H9 (cell line): ENCODE data around the gene SMARCE1. TPM values are rescaled to one million over a fixed set of nuclear protein-coding genes. Genes with fewer than 3 reads are reported as not detected.

Experiments
- DNase-seq: peaks from one replicate; pipeline ENCODE4 v3.0.0-alpha.2; 2017
- H2AFZ ChIP-seq: one replicate; pipeline ENCODE4 v1.6.1; 2013; ENCODE audit warnings: mild to moderate bottlenecking, low read length, control low read depth, moderate library complexity
- H2AK5ac ChIP-seq: 2 replicates; pipeline ENCODE4 v1.6.1; 2013; ENCODE audit warnings: low read length, control low read depth, mixed read lengths; ENCODE audit not compliant: insufficient read length
- H2BK120ac ChIP-seq: one replicate; pipeline ENCODE4 v1.6.1; 2013; ENCODE audit warnings: low read depth, mild to moderate bottlenecking, low read length, control low read depth, inconsistent platforms; ENCODE audit not compliant: poor library complexity, severe bottlenecking
- H2BK12ac ChIP-seq: 2 replicates; pipeline ENCODE4 v1.6.1; 2013; ENCODE audit warnings: low read length, control low read depth, mixed read lengths, low read depth; ENCODE audit not compliant: insufficient read length
- H2BK15ac ChIP-seq: 2 replicates; pipeline ENCODE4 v1.6.1; 2013; ENCODE audit warnings: low read depth, low read length, control low read depth
- H2BK20ac ChIP-seq: one replicate; pipeline ENCODE4 v1.6.1; 2013; ENCODE audit warnings: low read depth, mild to moderate bottlenecking, low read length, control low read depth, inconsistent platforms; ENCODE audit not compliant: poor library complexity, severe bottlenecking
- H2BK5ac ChIP-seq: 2 replicates; pipeline ENCODE4 v1.6.1; 2013; ENCODE audit warnings: low read length, control low read depth, mixed read lengths; ENCODE audit not compliant: insufficient read length
- H3K14ac ChIP-seq: 2 replicates; pipeline ENCODE4 v1.6.1; 2013; ENCODE audit warnings: low read length, control low read depth; ENCODE audit not compliant: insufficient read depth
- H3K18ac ChIP-seq: 2 replicates; pipeline ENCODE4 v1.6.1; 2013; ENCODE audit warnings: low read depth, mild to moderate bottlenecking, mixed read lengths, low read length, control low read depth; ENCODE audit not compliant: insufficient read length
- H3K23ac ChIP-seq: 2 replicates; pipeline ENCODE4 v1.6.1; 2013; ENCODE audit warnings: low read length, control low read depth, mixed read lengths, low read depth; ENCODE audit not compliant: insufficient read length
- H3K23me2 ChIP-seq: 2 replicates; pipeline ENCODE4 v1.6.1; 2013; ENCODE audit warnings: low read depth, mild to moderate bottlenecking, mixed read lengths, low read length, control low read depth; ENCODE audit not compliant: insufficient read length, poor library complexity, severe bottlenecking
- H3K27ac ChIP-seq: 2 replicates; pipeline ENCODE4 v1.5.1; 2013; ENCODE audit warnings: low read length, control low read depth, mixed read lengths, low read depth; ENCODE audit not compliant: insufficient read length
- H3K27me3 ChIP-seq: 2 replicates; pipeline ENCODE4 v1.6.1; 2013; ENCODE audit warnings: low read length, control low read depth, inconsistent platforms; ENCODE audit not compliant: insufficient read depth
- H3K4ac ChIP-seq: 2 replicates; pipeline ENCODE4 v1.6.1; 2013; ENCODE audit warnings: low read depth, mild to moderate bottlenecking, control low read depth, inconsistent platforms, low read length, moderate library complexity
- H3K4me1 ChIP-seq: 2 replicates; pipeline ENCODE4 v1.6.1; 2013; ENCODE audit warnings: low read length, control low read depth, inconsistent platforms; ENCODE audit not compliant: insufficient read depth
- H3K4me2 ChIP-seq: 2 replicates; pipeline ENCODE4 v1.6.1; 2013; ENCODE audit warnings: low read length, control low read depth, mixed read lengths; ENCODE audit not compliant: insufficient read length, insufficient read depth
- H3K56ac ChIP-seq: 2 replicates; pipeline ENCODE4 v1.6.1; 2013; ENCODE audit warnings: low read depth, mild to moderate bottlenecking, mixed read lengths, low read length, control low read depth; ENCODE audit not compliant: insufficient read length
- H3K79me1 ChIP-seq: 2 replicates; pipeline ENCODE4 v1.6.1; 2013; ENCODE audit warnings: low read depth, mild to moderate bottlenecking, moderate library complexity, low read length, control low read depth, inconsistent platforms; ENCODE audit not compliant: insufficient read depth, poor library complexity, severe bottlenecking
- H3K79me2 ChIP-seq: 2 replicates; pipeline ENCODE4 v1.6.1; 2013; ENCODE audit warnings: low read length, control low read depth, inconsistent platforms; ENCODE audit not compliant: insufficient read depth
- H3K9ac ChIP-seq: 2 replicates; pipeline ENCODE4 v1.6.1; 2013; ENCODE audit warnings: low read length, control low read depth, mixed read lengths; ENCODE audit not compliant: insufficient read length; ENCODE audit errors: extremely low read depth
- H3K9me3 ChIP-seq: one replicate; pipeline ENCODE4 v1.6.1; 2013; ENCODE audit warnings: low read depth, low read length, inconsistent platforms; ENCODE audit not compliant: control insufficient read depth
- H3T11ph ChIP-seq: one replicate; pipeline ENCODE4 v1.6.1; 2013; ENCODE audit warnings: mild to moderate bottlenecking, low read length, control low read depth, inconsistent platforms
- H4K20me1 ChIP-seq: one replicate; pipeline ENCODE4 v1.6.1; 2013; ENCODE audit not compliant: control insufficient read depth, insufficient read length, insufficient read depth
- H4K5ac ChIP-seq: 2 replicates; pipeline ENCODE4 v1.6.1; 2013; ENCODE audit warnings: low read depth, mild to moderate bottlenecking, mixed read lengths, low read length, control low read depth; ENCODE audit not compliant: insufficient read length
- H4K8ac ChIP-seq: replicated peaks from 2 replicates; pipeline ENCODE4 v1.6.1; 2013; ENCODE audit warnings: low read length, control low read depth, mixed read lengths, low read depth; ENCODE audit not compliant: insufficient read length
- H4K91ac ChIP-seq: 2 replicates; pipeline ENCODE4 v1.6.1; 2013; ENCODE audit warnings: low read depth, mild to moderate bottlenecking, moderate library complexity, mixed read lengths, low read length, control low read depth; ENCODE audit not compliant: insufficient read length
- H3K27ac Mint-ChIP-seq, 3 experiments: 2 replicates in 2 of 3; 3 replicates in 1 of 3; pipeline ENCODE4 v1.8.0; 2020 to 2021; ENCODE audit warnings: mixed read lengths in 3 of 3, mild to moderate bottlenecking in 1 of 3, moderate library complexity in 1 of 3
- H3K27me3 Mint-ChIP-seq: 2 replicates; pipeline ENCODE4 v1.8.0; 2021; ENCODE audit warnings: low read depth, mild to moderate bottlenecking, moderate library complexity, mixed read lengths
- H3K36me3 Mint-ChIP-seq, 3 experiments: 2 replicates in 2 of 3; 3 replicates in 1 of 3; pipeline ENCODE4 v1.8.0; 2020 to 2021; ENCODE audit warnings: low read depth in 3 of 3, mixed read lengths in 3 of 3; ENCODE audit not compliant: insufficient read depth in 1 of 3
- H3K4me1 Mint-ChIP-seq, 2 experiments: 2 replicates each; pipeline ENCODE4 v1.8.0; 2020; ENCODE audit warnings: mixed read lengths in 2 of 2
- H3K4me3 Mint-ChIP-seq, 2 experiments: 2 replicates in 1 of 2; 3 replicates in 1 of 2; pipeline ENCODE4 v1.8.0; 2020 to 2021; ENCODE audit warnings: mild to moderate bottlenecking in 2 of 2, mixed read lengths in 2 of 2, moderate library complexity in 1 of 2
- H3K9me3 Mint-ChIP-seq, 2 experiments: 2 replicates in 1 of 2; 3 replicates in 1 of 2; pipeline ENCODE4 v1.8.0; 2020; ENCODE audit warnings: mild to moderate bottlenecking in 2 of 2, mixed read lengths in 2 of 2, moderate library complexity in 1 of 2
- WGBS: extraction: QIAGEN DNeasy Blood & Tissue Kit; methylation state at CpG from one replicate; pipeline ENCODE4 v1.1.7; 2013; ENCODE audit warnings: missing lambda C conversion rate, low lambda C conversion rate, mixed read lengths; ENCODE audit not compliant: insufficient read length; ENCODE audit errors: extremely low coverage; 5-methylcytosine and 5-hydroxymethylcytosine counted together
- total RNA-seq: library from RNA; stranded (reverse); gene quantifications from 2 replicates; pipeline ENCODE4 v1.2.1, GENCODE V29; 2021
- TF ChIP-seq, protein P1 (sequence below): fragments of 200-600 bp; sonication (generic); conservative IDR thresholded peaks from 3 replicates; pipeline ENCODE4 v1.8.0; 2021; ENCODE audit warnings: antibody characterized with exemption, mild to moderate bottlenecking

The SMARCE1 gene
- total RNA-seq, 1 experiment from 2014 or later, result 122 TPM

- Histone ChIP-seq H4K20me1 (no peaks in the 10 kb centered on the region), H3K4ac (no peak overlapping the region), H3K9ac (no peak overlapping the region), H2BK15ac (no peak overlapping the region), H3T11ph (no peak overlapping the region), H3K14ac (no peak overlapping the region), H2AFZ (no peak overlapping the region), H2BK120ac (no peak overlapping the region), H3K18ac (no peak overlapping the region), H2BK12ac (no peak overlapping the region), H3K27me3 (no peaks in the 10 kb centered on the region), H3K56ac (no peak overlapping the region), H3K23me2 (no peaks in the 10 kb centered on the region), H2BK5ac (no peak overlapping the region), H3K79me2 (no peaks in the 10 kb centered on the region), H4K91ac (no peak overlapping the region), H3K4me2 (no peak overlapping the region), H4K5ac (no peak overlapping the region), H2AK5ac (no peak overlapping the region), H3K79me1 (no peaks in the 10 kb centered on the region), H3K9me3 (no peaks in the 10 kb centered on the region), H2BK20ac (no peak overlapping the region), H4K8ac (no peak overlapping the region), H3K4me1 (peaks cover 5% of the 10 kb centered on the region; the same call in 1 of the 2 replicates), H3K23ac (no peak overlapping the region), H3K27ac (no peak overlapping the region)
- H3K4me3 Mint-ChIP-seq, result no peak overlapping the region
- no peak overlapping the region for H3K27ac Mint-ChIP-seq
- DNase-seq, result no peak
- H3K36me3 Mint-ChIP-seq, result no peaks in the 10 kb centered on the region
- no peaks in the 10 kb centered on the region for H3K9me3 Mint-ChIP-seq
- no CpG with 5 or more reads among the region's 5 CpGs for WGBS
- peaks cover 14% of the 10 kb centered on the region for H3K27me3 Mint-ChIP-seq
- TF ChIP-seq, protein P1, sequence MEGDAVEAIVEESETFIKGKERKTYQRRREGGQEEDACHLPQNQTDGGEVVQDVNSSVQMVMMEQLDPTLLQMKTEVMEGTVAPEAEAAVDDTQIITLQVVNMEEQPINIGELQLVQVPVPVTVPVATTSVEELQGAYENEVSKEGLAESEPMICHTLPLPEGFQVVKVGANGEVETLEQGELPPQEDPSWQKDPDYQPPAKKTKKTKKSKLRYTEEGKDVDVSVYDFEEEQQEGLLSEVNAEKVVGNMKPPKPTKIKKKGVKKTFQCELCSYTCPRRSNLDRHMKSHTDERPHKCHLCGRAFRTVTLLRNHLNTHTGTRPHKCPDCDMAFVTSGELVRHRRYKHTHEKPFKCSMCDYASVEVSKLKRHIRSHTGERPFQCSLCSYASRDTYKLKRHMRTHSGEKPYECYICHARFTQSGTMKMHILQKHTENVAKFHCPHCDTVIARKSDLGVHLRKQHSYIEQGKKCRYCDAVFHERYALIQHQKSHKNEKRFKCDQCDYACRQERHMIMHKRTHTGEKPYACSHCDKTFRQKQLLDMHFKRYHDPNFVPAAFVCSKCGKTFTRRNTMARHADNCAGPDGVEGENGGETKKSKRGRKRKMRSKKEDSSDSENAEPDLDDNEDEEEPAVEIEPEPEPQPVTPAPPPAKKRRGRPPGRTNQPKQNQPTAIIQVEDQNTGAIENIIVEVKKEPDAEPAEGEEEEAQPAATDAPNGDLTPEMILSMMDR, result no peak
- peaks cover 13 to 20% of the 10 kb centered on the region in 2 experiments for H3K4me1 Mint-ChIP-seq
These were observed 40.0 kb downstream of the SMARCE1 start for GRCh38 chr17:40607641-40608040.
